GM23338 (cell line): ENCODE measurements around the gene FAM20C. TPM values are rescaled to one million over a fixed set of nuclear protein-coding genes. Genes with fewer than 3 reads are reported as not detected.

ENCODE experiments used
- EZH2phosphoT487 ChIP-seq: fragments of 200-600 bp; sonication (generic); IDR thresholded peaks from one replicate; pipeline ENCODE4 v1.8.1; 2018; ENCODE audit warnings: antibody characterized with exemption; ENCODE audit not compliant: unreplicated experiment
- REST ChIP-seq: IDR thresholded peaks from one replicate; pipeline ENCODE4 v1.6.1; 2018; ENCODE audit warnings: antibody characterized with exemption; ENCODE audit not compliant: unreplicated experiment
- STAT1 ChIP-seq: IDR thresholded peaks from one replicate; pipeline ENCODE4 v1.6.1; 2016; ENCODE audit warnings: antibody characterized with exemption; ENCODE audit not compliant: unreplicated experiment
- ZNF331 ChIP-seq: fragments of 250-450 bp; sonication (Bioruptor Pico); IDR thresholded peaks from 2 replicates; pipeline ENCODE4 v1.5.0; 2020; ENCODE audit warnings: low read depth, mild to moderate bottlenecking, moderate library complexity
- ZNF462 ChIP-seq: fragments of 250-450 bp; sonication (Bioruptor Pico); IDR thresholded peaks from 2 replicates; pipeline ENCODE4 v1.5.0; 2020; ENCODE audit warnings: mild to moderate bottlenecking, moderate library complexity
- polyA plus RNA-seq: library from polyadenylated mRNA; unstranded; fragments of >200 nt; fragmentation: Nextera tagmentation; extraction: Ambion mirVana; gene quantifications from 2 replicates; pipeline ENCODE4 v1.2.1, GENCODE V29; 2016
- total RNA-seq: library from RNA; depleted of rRNA; stranded (reverse); fragments of >200 nt; shearing (Covaris generic); gene quantifications from 2 replicates; pipeline ENCODE4 v1.2.3, GENCODE V29; 2014

Gene FAM20C
- total and polyA plus RNA-seq, 2 experiments from 2014 or later: 7.6 to 24.8 TPM

DNA sequence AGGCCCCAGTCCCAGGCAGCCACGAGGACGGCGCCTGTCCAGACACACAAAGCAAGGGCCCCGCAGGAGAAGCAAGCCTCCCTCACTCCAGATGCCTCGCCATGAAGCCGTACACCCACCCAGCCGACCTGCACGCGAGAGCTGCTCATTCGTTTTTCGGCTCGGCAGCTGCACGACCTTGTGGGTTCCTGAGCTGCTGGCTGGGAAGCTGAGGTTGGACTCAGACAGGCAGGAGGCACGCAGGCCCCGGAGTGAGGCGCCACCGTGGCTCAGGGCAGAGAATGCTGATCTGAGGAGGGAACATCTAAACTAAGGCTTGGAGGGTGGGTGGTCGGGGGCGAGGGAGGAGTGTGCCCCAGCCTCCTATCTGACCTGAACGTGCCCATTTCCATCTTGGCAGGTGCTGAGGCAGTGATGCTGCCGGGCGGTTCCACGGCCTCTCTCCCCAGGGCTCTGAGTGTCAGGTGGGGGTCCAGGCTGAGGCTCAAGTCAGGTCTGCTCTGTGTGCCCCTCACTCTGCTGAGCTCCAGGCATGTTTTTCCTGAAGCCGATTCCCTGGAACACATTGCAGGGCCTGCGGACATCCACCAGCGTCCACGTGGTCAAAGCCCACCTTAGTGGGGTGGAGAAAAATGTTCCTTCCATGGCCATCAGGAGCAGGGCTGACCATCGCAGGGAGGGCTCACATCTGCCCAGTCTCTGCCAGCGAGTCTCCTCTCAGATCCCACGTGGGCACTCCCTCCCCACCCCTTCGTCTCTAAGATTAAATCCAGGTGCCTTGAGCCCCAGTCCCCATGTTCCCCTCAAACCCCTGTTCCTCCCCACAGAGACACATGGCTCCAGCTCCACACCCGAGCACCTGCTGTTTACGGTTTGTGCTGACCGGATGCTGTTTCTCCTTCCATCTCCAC lies 28.1 kb upstream of the FAM20C start (continued):
- no peak for TF ChIP-seq ZNF462
- TF ChIP-seq STAT1: no peak
- no peak for TF ChIP-seq REST
- no peak for TF ChIP-seq ZNF331 (CRISPR knock-in tag)
- TF ChIP-seq EZH2phosphoT487: no peak
